ENCODE measurements around the gene INO80C. TPM values are rescaled to one million over a fixed set of nuclear protein-coding genes. Genes with fewer than 3 reads are reported as not detected.

Gene INO80C
- total RNA-seq, 1 donor from 2014 or later: 23.7 TPM

DNA sequence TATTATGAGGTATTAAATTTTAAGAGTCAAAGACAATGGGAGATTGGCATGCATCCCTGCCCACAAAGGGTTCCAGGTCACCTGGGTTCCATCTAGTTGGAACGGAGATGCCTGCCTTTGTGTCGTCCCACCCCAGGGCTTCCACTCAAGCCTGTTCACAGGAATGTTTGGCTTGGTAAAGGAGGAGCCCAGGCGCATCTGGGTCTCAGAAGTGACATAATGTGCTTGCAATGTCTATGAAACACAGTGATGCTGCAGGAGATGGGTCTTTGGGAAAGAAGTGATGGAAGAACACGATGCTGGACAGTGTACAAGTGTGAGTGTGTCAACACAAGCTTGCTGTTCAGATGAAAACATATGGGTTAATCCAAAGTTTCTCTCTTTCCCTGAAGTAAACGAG is 71.0 kb downstream of the INO80C start:
- Mint-ChIP-seq H3K4me1 (ENCODE audit: low read depth) (peaks cover 3% of the 10 kb centered on the region), H3K27me3 (ENCODE audit: low read depth) (no peaks in the 10 kb centered on the region), H3K27ac (ENCODE audit: unreplicated experiment) (no peak overlapping the region), H3K4me3 (ENCODE audit: unreplicated experiment) (no peak overlapping the region), H3K9me3 (ENCODE audit: low read depth) (no peaks in the 10 kb centered on the region), H3K36me3 (ENCODE audit: low read depth) (no peaks in the 10 kb centered on the region)
- DNase-seq (ENCODE audit: low spot score): no peak
- TF ChIP-seq, protein P1, sequence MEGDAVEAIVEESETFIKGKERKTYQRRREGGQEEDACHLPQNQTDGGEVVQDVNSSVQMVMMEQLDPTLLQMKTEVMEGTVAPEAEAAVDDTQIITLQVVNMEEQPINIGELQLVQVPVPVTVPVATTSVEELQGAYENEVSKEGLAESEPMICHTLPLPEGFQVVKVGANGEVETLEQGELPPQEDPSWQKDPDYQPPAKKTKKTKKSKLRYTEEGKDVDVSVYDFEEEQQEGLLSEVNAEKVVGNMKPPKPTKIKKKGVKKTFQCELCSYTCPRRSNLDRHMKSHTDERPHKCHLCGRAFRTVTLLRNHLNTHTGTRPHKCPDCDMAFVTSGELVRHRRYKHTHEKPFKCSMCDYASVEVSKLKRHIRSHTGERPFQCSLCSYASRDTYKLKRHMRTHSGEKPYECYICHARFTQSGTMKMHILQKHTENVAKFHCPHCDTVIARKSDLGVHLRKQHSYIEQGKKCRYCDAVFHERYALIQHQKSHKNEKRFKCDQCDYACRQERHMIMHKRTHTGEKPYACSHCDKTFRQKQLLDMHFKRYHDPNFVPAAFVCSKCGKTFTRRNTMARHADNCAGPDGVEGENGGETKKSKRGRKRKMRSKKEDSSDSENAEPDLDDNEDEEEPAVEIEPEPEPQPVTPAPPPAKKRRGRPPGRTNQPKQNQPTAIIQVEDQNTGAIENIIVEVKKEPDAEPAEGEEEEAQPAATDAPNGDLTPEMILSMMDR (IDR thresholded peaks at IDR 0.05): no peak

GRCh38 chr18:35424356-35424755 is 73.4 kb downstream of the INO80C start:
- no peaks in the 10 kb centered on the region for H3K36me3 Mint-ChIP-seq (ENCODE audit: low read depth)
- no peaks in the 10 kb centered on the region for H3K4me1 Mint-ChIP-seq (ENCODE audit: low read depth)
- H3K27me3 Mint-ChIP-seq (ENCODE audit: low read depth): no peaks in the 10 kb centered on the region
- DNase-seq (ENCODE audit: low spot score): no peak
- TF ChIP-seq, protein P1 (IDR thresholded peaks at IDR 0.05): no peak
- no peaks in the 10 kb centered on the region for H3K9me3 Mint-ChIP-seq (ENCODE audit: low read depth)
- H3K4me3 Mint-ChIP-seq (ENCODE audit: unreplicated experiment): no peak overlapping the region
- no peak overlapping the region for H3K27ac Mint-ChIP-seq (ENCODE audit: unreplicated experiment)

DNA sequence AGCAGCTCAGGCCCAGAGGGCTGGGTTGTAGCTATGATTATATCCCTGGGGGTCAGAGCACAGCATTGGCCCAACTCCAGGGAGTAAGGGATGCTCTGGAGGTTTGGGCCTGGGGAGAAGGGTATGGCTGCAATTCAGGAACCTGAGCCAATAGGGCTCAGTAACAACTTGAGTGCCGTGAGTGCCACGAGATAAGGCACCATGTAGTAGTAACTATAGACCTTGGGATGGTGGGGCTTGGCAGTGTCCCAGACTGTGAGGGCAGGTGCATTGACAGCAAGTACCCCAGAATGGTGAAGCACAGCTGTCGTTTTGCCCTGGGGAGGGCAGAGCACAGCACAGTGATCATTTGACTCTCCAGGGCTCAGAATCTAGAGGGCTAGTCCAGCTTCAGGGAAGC is 75.5 kb downstream of the INO80C start:
- Mint-ChIP-seq H3K36me3 (ENCODE audit: low read depth) (peaks cover 7% of the 10 kb centered on the region), H3K9me3 (ENCODE audit: low read depth) (peaks cover 16% of the 10 kb centered on the region), H3K4me1 (ENCODE audit: low read depth) (no peaks in the 10 kb centered on the region), H3K27me3 (ENCODE audit: low read depth) (no peaks in the 10 kb centered on the region), H3K27ac (ENCODE audit: unreplicated experiment) (no peak overlapping the region), H3K4me3 (ENCODE audit: unreplicated experiment) (no peak overlapping the region)
- no peak for DNase-seq (ENCODE audit: low spot score)
- TF ChIP-seq, protein P1 (IDR thresholded peaks at IDR 0.05): no peak

DNA sequence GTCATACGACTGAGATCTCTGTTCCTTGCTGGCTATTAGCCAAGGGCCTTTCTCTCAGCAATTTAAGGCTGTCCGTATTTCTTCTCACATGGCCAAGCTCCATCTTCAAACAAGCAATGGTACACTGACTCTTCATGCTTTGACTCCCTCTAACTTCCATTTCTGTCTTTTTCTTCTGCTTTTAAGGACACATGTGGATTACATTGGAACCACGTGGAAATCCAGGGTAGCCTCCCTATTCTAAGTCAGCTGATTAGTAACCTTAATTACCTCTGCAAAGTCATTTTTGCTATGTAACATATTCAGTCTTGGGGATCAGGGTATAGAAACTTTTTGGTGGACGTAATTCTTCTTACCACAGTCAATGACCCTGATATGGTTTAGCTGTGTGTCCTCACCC is 79.2 kb downstream of the INO80C start:
- H3K9me3 Mint-ChIP-seq (ENCODE audit: low read depth): peaks cover 19% of the 10 kb centered on the region
- H3K27me3 Mint-ChIP-seq (ENCODE audit: low read depth): no peaks in the 10 kb centered on the region
- H3K4me3 Mint-ChIP-seq (ENCODE audit: unreplicated experiment): no peak overlapping the region
- TF ChIP-seq, protein P1 (IDR thresholded peaks at IDR 0.05): no peak
- no peak for DNase-seq (ENCODE audit: low spot score)
- H3K36me3 Mint-ChIP-seq (ENCODE audit: low read depth): peaks cover 9% of the 10 kb centered on the region
- H3K4me1 Mint-ChIP-seq (ENCODE audit: low read depth): peaks cover 8% of the 10 kb centered on the region
- H3K27ac Mint-ChIP-seq (ENCODE audit: unreplicated experiment): no peak overlapping the region

Other genes with a start within 250 kb of the INO80C start
- 8.8 to 14.7 TPM (median 9.8 TPM) in 3 replicates for gene ZSCAN30, start 207.7 kb downstream of the INO80C start, total RNA-seq
- gene ZNF24, start 153.5 kb downstream of the INO80C start, total RNA-seq: 33.2 to 36.1 TPM (median 35.5 TPM) in 3 replicates
- 1.4 to 1.5 TPM (median 1.4 TPM) in 3 replicates for gene ZNF396, start 120.6 kb downstream of the INO80C start, total RNA-seq
- gene GALNT1, start 83.8 kb upstream of the INO80C start, total RNA-seq: 209 to 255 TPM (median 228 TPM) in 3 replicates